B cell (primary cell): Measurements from ENCODE around the gene NCAN. TPM values are rescaled to one million over a fixed set of nuclear protein-coding genes. Genes with fewer than 3 reads are reported as not detected.

Experiments used
- ATAC-seq: fragments of 200-7000 bp; cut with Tn5 transposase; one replicate; pipeline ENCODE4 v1.10.0; 2021; ENCODE audit warnings: low read depth, mild to moderate bottlenecking, moderate number of reproducible peaks, moderate library complexity
- CTCF ChIA-PET: fragments of 350-600 bp; sonication (Branson Sonifier 250); formaldehyde crosslinking; loops from one replicate; lab custom pipeline; 2021; ENCODE audit warnings: antibody characterized with exemption, inconsistent platforms; lab: Charles Lee
- POLR2A ChIA-PET: fragments of 350-600 bp; sonication (Branson Sonifier 250); formaldehyde crosslinking; loops from one replicate; lab custom pipeline; 2021; ENCODE audit warnings: antibody characterized with exemption; lab: Charles Lee
- DNase-seq: peaks from one replicate; pipeline ENCODE4 v3.0.0; 2013
- H2AFZ ChIP-seq: 2 replicates; pipeline ENCODE4 v1.6.1; 2012; ENCODE audit warnings: mild to moderate bottlenecking, low read depth, low read length; ENCODE audit not compliant: insufficient read depth, poor library complexity, severe bottlenecking
- H3K27ac ChIP-seq, 2 donors: 1 replicate in 1 of 2; 2 replicates in 1 of 2; pipeline ENCODE4 v1.5.1; 2012 to 2013; ENCODE audit warnings: low read length in 2 of 2, mild to moderate bottlenecking in 2 of 2, moderate library complexity in 1 of 2
- H3K27me3 ChIP-seq, 4 experiments: fragments of 200-600 bp in 1 of 4; sonication (generic) in 1 of 4; replicated peaks in 1 of 4; 1 replicate in 2 of 4; 2 replicates in 2 of 4; pipeline versions ENCODE4 v1.6.1 to v1.7.0; 2013 to 2016; ENCODE audit warnings: low read length in 3 of 4, mild to moderate bottlenecking in 2 of 4, mixed read lengths in 1 of 4, moderate library complexity in 1 of 4; ENCODE audit not compliant: insufficient read depth in 4 of 4, control insufficient read depth in 3 of 4; ENCODE audit errors: control extremely low read depth in 1 of 4
- H3K36me3 ChIP-seq, 2 experiments: replicated peaks in 1 of 2; 1 replicate in 1 of 2; 2 replicates in 1 of 2; pipeline versions ENCODE4 v1.6.1 to v1.7.1; 2013; ENCODE audit warnings: low read length in 1 of 2; ENCODE audit not compliant: insufficient read depth in 2 of 2, control insufficient read depth in 1 of 2; ENCODE audit errors: control extremely low read depth in 1 of 2, extremely low read depth in 1 of 2
- H3K4me1 ChIP-seq, 2 donors: fragments of 200-600 bp in 1 of 2; sonication (generic) in 1 of 2; 1 replicate in 1 of 2; 2 replicates in 1 of 2; pipeline versions ENCODE4 v1.5.1 to v1.6.1; 2013 to 2017; ENCODE audit warnings: low read length in 2 of 2; ENCODE audit not compliant: control insufficient read depth in 2 of 2, insufficient read depth in 2 of 2
- H3K4me2 ChIP-seq: replicated peaks from 2 replicates; pipeline ENCODE3; 2012; ENCODE audit warnings: mild to moderate bottlenecking, low read depth, low read length; ENCODE audit not compliant: poor library complexity, severe bottlenecking
- H3K4me3 ChIP-seq, 5 experiments: fragments of 200-600 bp in 1 of 5; sonication (generic) in 1 of 5; 1 replicate in 3 of 5; 2 replicates in 2 of 5; pipeline versions ENCODE4 v1.5.1 to v1.7.0; 2011 to 2016; ENCODE audit warnings: low read length in 4 of 5, mild to moderate bottlenecking in 4 of 5, low read depth in 2 of 5, control low read depth in 1 of 5, moderate library complexity in 1 of 5; ENCODE audit not compliant: insufficient read depth in 1 of 5; ENCODE audit errors: control extremely low read depth in 1 of 5, extremely low read depth in 1 of 5
- H3K79me2 ChIP-seq: fragments of 200-600 bp; sonication (generic); one replicate; pipeline ENCODE4 v1.6.0; 2016; ENCODE audit warnings: low read length; ENCODE audit not compliant: control insufficient read depth, insufficient read depth
- H3K9ac ChIP-seq: fragments of 200-600 bp; sonication (generic); 2 replicates; pipeline ENCODE4 v1.6.1; 2017; ENCODE audit warnings: mild to moderate bottlenecking, low read length, moderate library complexity
- H3K9me3 ChIP-seq, 3 donors: one replicate each; pipeline versions ENCODE4 v1.6.1 to v1.7.1; 2013; ENCODE audit warnings: low read length in 2 of 3; ENCODE audit not compliant: control insufficient read depth in 2 of 3, insufficient read depth in 1 of 3; ENCODE audit errors: control extremely low read depth in 1 of 3
- H4K20me1 ChIP-seq: 2 replicates; pipeline ENCODE4 v1.6.0; 2012; ENCODE audit warnings: mild to moderate bottlenecking, low read length; ENCODE audit not compliant: insufficient read depth, control insufficient read depth, poor library complexity, severe bottlenecking
- H3K27ac Mint-ChIP-seq: one replicate; pipeline ENCODE4 v1.8.0; 2021; ENCODE audit warnings: mixed read lengths
- H3K27me3 Mint-ChIP-seq: one replicate; pipeline ENCODE4 v1.8.0; 2021; ENCODE audit warnings: mixed read lengths
- H3K4me1 Mint-ChIP-seq: one replicate; pipeline ENCODE4 v1.8.0; 2021; ENCODE audit warnings: mixed read lengths
- H3K4me3 Mint-ChIP-seq: one replicate; pipeline ENCODE4 v1.8.0; 2021; ENCODE audit warnings: mixed read lengths
- H3K9me3 Mint-ChIP-seq: one replicate; pipeline ENCODE4 v1.8.0; 2022; ENCODE audit warnings: mixed read lengths; ENCODE audit not compliant: insufficient read depth
- EZH2 ChIP-seq: IDR thresholded peaks from 2 replicates; pipeline ENCODE4 v1.6.1; 2012; ENCODE audit warnings: borderline replicate concordance, low read depth, mild to moderate bottlenecking, moderate library complexity, low read length; ENCODE audit not compliant: insufficient read depth, poor library complexity, severe bottlenecking
- WGBS: methylation state at CpG from one replicate; pipeline ENCODE4 v1.1.5; 2013; ENCODE audit warnings: missing lambda C conversion rate; ENCODE audit not compliant: insufficient coverage; 5-methylcytosine and 5-hydroxymethylcytosine counted together
- intact Hi-C: fragments of 100-400 bp; cut with micrococcal nuclease; formaldehyde crosslinking; loops from one replicate; pipeline ENCODE4 v1.10.0; 2022
- polyA plus RNA-seq: library from polyadenylated mRNA; depleted of rRNA; stranded (reverse); fragments of >200 nt; gene quantifications from 2 replicates; pipeline ENCODE4 v1.2.3, GENCODE V29; 2012
- total RNA-seq, 2 donors: library from RNA; stranded (reverse); fragments of 120-200 nt in 1 of 2; gene quantifications; 1 replicate in 1 of 2; 2 replicates in 1 of 2; pipeline versions ENCODE4 v1.2.3 to v1.2.4, GENCODE V29; 2013 to 2022
- TF ChIP-seq, protein P1 (sequence below): fragments of 200-600 bp; IDR thresholded peaks from one replicate; pipeline ENCODE4 v1.8.0; 2022; ENCODE audit warnings: antibody characterized with exemption, mild to moderate bottlenecking

The NCAN gene
- total and polyA plus RNA-seq, 2 donors (not counting 1 experiment from before 2014, with no cell fraction given) = 0.03 TPM; not detected in 1

DNA sequence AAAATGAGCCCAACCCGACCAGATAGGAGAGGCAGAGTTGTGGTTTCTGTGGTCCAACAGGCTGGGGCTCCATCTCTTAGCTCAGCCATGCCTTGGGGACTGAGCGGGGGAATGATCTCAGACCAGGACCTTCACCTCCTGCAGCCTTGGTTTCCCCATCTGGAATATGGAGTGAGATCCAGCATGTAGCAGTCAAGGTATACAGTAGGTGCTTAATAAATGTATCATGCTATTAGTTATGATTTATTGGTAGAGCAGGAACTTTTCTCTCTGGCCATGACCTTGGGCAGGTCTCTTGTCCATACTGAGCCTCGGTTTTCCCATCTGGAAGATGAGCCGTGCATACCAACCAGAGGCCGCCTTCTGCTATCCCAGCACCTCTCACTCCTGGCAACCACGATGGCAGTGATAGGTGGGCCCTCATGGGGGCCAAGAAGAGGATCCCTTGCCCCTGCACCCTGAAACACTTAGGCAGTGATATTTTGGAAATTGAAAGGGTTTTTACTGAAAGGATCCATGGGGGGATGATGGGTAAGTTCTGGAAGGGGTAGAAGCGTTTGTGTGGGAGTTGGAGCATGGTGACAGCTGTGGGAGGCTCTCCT is 52.2 kb downstream of the NCAN start:
- Mint-ChIP-seq H3K4me1 (peaks cover 20% of the 10 kb centered on the region), H3K4me3 (no peak overlapping the region), H3K9me3 (no peaks in the 10 kb centered on the region), H3K27ac (no peak overlapping the region), H3K27me3 (peaks cover 32% of the 10 kb centered on the region)
- Histone ChIP-seq H3K4me2 (no peak overlapping the region), H4K20me1 (no peaks in the 10 kb centered on the region), H3K27ac (no peak overlapping the region), H3K4me1 (peaks cover 9 to 19% of the 10 kb centered on the region in 2 donors), H3K9ac (no peak overlapping the region), H3K27me3 (peaks cover 0 to 37% (median 13%) of the 10 kb centered on the region in 4 experiments), H3K4me3 (no peak overlapping the region), H3K79me2 (no peaks in the 10 kb centered on the region), H3K9me3 (peaks cover 0 to 19% (median 4%) of the 10 kb centered on the region in 3 donors), H2AFZ (no peak overlapping the region), H3K36me3 (no peaks in the 10 kb centered on the region)
- POLR2A ChIA-PET = no interaction called here
- no peak for TF ChIP-seq EZH2
- TF ChIP-seq, protein P1, sequence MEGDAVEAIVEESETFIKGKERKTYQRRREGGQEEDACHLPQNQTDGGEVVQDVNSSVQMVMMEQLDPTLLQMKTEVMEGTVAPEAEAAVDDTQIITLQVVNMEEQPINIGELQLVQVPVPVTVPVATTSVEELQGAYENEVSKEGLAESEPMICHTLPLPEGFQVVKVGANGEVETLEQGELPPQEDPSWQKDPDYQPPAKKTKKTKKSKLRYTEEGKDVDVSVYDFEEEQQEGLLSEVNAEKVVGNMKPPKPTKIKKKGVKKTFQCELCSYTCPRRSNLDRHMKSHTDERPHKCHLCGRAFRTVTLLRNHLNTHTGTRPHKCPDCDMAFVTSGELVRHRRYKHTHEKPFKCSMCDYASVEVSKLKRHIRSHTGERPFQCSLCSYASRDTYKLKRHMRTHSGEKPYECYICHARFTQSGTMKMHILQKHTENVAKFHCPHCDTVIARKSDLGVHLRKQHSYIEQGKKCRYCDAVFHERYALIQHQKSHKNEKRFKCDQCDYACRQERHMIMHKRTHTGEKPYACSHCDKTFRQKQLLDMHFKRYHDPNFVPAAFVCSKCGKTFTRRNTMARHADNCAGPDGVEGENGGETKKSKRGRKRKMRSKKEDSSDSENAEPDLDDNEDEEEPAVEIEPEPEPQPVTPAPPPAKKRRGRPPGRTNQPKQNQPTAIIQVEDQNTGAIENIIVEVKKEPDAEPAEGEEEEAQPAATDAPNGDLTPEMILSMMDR = no peak
- 91% methylated on average over 4 of the region's 7 CpGs for WGBS
- intact Hi-C loops = no loop called here
- DNase-seq (no peak), ATAC-seq (no peak)
- CTCF ChIA-PET = no interaction called here

DNA sequence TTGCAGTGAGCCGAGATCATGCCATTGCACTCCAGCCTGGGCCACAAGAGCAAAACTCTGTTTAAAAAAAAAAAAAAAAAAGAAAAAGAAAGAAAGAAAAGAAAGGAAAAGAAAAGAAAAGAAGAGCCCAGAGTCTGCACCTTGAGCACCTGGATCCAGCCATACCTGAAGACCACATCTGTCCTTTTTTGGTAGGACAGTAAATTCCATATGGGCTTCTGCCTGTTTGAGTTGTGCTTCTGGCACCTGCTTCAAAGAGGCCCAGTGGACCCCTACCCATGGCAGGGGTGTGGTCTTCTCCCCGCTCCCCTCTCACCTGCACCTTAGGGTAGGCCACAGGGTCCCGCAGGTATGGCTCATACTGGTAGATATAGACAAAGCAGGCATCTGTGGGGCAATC is 55.5 kb downstream of the NCAN start:
- DNase-seq (no peak), ATAC-seq (no peak)
- Histone ChIP-seq H3K27ac (no peak overlapping the region), H3K79me2 (no peaks in the 10 kb centered on the region), H3K9me3 (peaks cover 0 to 4% (median 0%) of the 10 kb centered on the region in 3 donors), H2AFZ (no peak overlapping the region), H3K36me3 (no peaks in the 10 kb centered on the region), H3K27me3 (peaks cover 0 to 18% (median under 1%) of the 10 kb centered on the region in 4 experiments), H4K20me1 (no peaks in the 10 kb centered on the region), H3K4me2 (no peak overlapping the region), H3K4me1 (peaks cover 0 to 1% of the 10 kb centered on the region in 2 donors), H3K4me3 (no peak overlapping the region), H3K9ac (no peak overlapping the region)
- Mint-ChIP-seq H3K27ac (no peak overlapping the region), H3K4me1 (peaks cover 2% of the 10 kb centered on the region), H3K9me3 (no peaks in the 10 kb centered on the region), H3K27me3 (peaks cover 20% of the 10 kb centered on the region), H3K4me3 (no peak overlapping the region)
- TF ChIP-seq, protein P1 = no peak
- TF ChIP-seq EZH2 = no peak
- WGBS = 85% methylated on average over 2 of the region's 3 CpGs
- CTCF ChIA-PET = no interaction called here
- intact Hi-C loops = no loop called here
- POLR2A ChIA-PET = no interaction called here
